GM19463 (cell line): Measurements from ENCODE around the gene SMAD6.

Experiments
- ATAC-seq: cut with Tn5 transposase; IDR thresholded peaks from one replicate; pipeline ENCODE4 v1.9.1; 2021; ENCODE audit warnings: mild to moderate bottlenecking, moderate library complexity; ENCODE audit not compliant: unreplicated experiment

Gene SMAD6

GRCh38 chr15:66719471-66719870, 17.4 kb downstream of the SMAD6 start:
- no peak for ATAC-seq

- no peak for ATAC-seq
Observed at GRCh38 chr15:66720206-66721010, 18.4 kb downstream of the SMAD6 start.

- no peak for ATAC-seq
Observed at GRCh38 chr15:66721020-66721419, 19.0 kb downstream of the SMAD6 start.

- ATAC-seq: no peak
Observed at GRCh38 chr15:66721501-66721937, 19.5 kb downstream of the SMAD6 start.

- no peak for ATAC-seq
Observed at GRCh38 chr15:66721954-66722353, 19.9 kb downstream of the SMAD6 start.

GRCh38 chr15:66722757-66723540, 20.9 kb downstream of the SMAD6 start:
- ATAC-seq: no peak

- ATAC-seq: no peak
Observed at GRCh38 chr15:66723826-66724731, 22.0 kb downstream of the SMAD6 start.

- no peak for ATAC-seq
Observed at GRCh38 chr15:66724732-66725463, 22.9 kb downstream of the SMAD6 start.

GRCh38 chr15:66725464-66725785, 23.4 kb downstream of the SMAD6 start:
- no peak for ATAC-seq

GRCh38 chr15:66726386-66726785, 24.4 kb downstream of the SMAD6 start:
- no peak for ATAC-seq

GRCh38 chr15:66729331-66729951, 27.4 kb downstream of the SMAD6 start:
- ATAC-seq: no peak

- ATAC-seq: no peak
Observed at GRCh38 chr15:66730168-66731021, 28.4 kb downstream of the SMAD6 start.

- no peak for ATAC-seq
Observed at GRCh38 chr15:66733976-66734375, 31.9 kb downstream of the SMAD6 start.

GRCh38 chr15:66734961-66735908, 33.2 kb downstream of the SMAD6 start:
- no peak for ATAC-seq

GRCh38 chr15:66735909-66736305, 33.9 kb downstream of the SMAD6 start:
- no peak for ATAC-seq

- no peak for ATAC-seq
Observed at GRCh38 chr15:66737243-66738010, 35.4 kb downstream of the SMAD6 start.

- no peak for ATAC-seq
Observed at GRCh38 chr15:66738116-66738515, 36.1 kb downstream of the SMAD6 start.
